Measurements from ENCODE around the gene SLC37A1.

Gene SLC37A1

DNA sequence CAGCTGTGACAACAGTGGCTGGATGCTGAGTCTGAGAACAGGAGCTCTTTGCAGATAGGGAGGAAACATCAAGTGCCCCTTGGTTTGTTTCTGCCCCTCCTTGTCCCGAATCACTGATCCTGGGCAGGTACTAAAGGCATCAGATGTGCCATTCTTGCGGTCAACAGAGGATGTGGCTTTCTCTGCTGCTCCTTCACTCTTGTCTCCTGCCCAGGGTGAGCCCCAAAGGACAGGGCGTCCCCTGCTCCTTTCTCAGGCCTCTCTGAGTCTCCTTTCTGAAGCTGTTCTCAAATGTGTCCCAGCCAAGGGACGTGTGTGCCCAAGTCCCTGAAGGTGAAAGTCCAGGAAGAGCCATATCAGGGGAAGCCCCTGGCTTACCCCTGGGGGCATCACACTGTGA lies 31.7 kb downstream of the SLC37A1 start:
- Histone ChIP-seq H3K27me3 (ENCODE audit: control insufficient read depth, insufficient read depth, low read length) (no peaks in the 10 kb centered on the region), H3K9ac (ENCODE audit: low read length) (no peak overlapping the region), H3K27ac (ENCODE audit: low read depth, low read length) (no peak overlapping the region), H3K4me3 (ENCODE audit: low read length) (no peak overlapping the region), H3K4me1 (ENCODE audit: control insufficient read depth, insufficient read depth, low read length) (no peaks in the 10 kb centered on the region), H3K36me3 (ENCODE audit: control insufficient read depth, insufficient read depth, low read length) (peaks cover 18% of the 10 kb centered on the region)

DNA sequence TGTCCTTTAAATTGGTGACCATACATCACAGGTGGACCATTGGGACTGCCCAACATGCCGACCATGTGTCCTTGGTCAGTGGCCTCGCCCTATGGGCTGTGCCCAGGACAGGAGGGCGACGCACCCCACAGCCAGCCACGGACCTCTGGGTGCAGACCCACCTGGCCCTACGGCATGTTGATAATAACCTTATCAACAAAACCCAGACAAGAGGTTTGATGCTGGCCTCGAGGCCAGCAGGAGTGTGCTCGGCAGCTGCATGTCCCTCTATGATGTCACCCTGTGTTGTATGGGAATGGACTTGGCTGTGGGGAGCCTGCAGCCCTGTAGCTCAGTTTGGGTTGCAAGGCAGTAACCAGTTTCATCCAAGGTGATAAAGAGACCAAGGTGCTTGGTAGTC lies 32.1 kb downstream of the SLC37A1 start:
- no peaks in the 10 kb centered on the region for H3K4me1 ChIP-seq (ENCODE audit: control insufficient read depth, insufficient read depth, low read length)
- H3K4me3 ChIP-seq (ENCODE audit: low read length), result no peak overlapping the region
- H3K36me3 ChIP-seq (ENCODE audit: control insufficient read depth, insufficient read depth, low read length), result peaks cover 18% of the 10 kb centered on the region
- no peaks in the 10 kb centered on the region for H3K27me3 ChIP-seq (ENCODE audit: control insufficient read depth, insufficient read depth, low read length)
- no peak overlapping the region for H3K9ac ChIP-seq (ENCODE audit: low read length)
- H3K27ac ChIP-seq (ENCODE audit: low read depth, low read length), result no peak overlapping the region

DNA sequence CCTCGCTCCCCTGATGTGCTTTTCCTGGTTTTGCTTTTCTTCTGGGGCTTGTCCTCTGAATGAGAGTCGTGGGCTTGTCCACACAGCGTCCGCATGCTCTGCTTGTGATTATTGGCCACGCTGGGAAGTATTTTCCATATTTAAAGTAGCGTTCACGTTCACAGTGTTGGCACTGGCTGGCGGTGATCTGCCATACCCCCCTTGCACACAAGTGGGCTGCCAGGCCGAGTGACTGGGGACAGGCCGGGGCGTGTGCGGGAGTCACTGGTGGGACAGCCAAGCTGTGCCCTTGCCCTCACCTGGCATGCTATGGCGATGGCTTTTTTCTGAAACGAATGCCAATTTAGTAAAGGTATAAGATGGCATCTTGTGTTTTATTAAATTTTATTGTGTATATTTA lies 32.8 kb downstream of the SLC37A1 start:
- Histone ChIP-seq H3K36me3 (ENCODE audit: control insufficient read depth, insufficient read depth, low read length) (peaks cover 18% of the 10 kb centered on the region), H3K27me3 (ENCODE audit: control insufficient read depth, insufficient read depth, low read length) (no peaks in the 10 kb centered on the region), H3K9ac (ENCODE audit: low read length) (no peak overlapping the region), H3K4me3 (ENCODE audit: low read length) (no peak overlapping the region), H3K27ac (ENCODE audit: low read depth, low read length) (no peak overlapping the region), H3K4me1 (ENCODE audit: control insufficient read depth, insufficient read depth, low read length) (no peaks in the 10 kb centered on the region)

DNA sequence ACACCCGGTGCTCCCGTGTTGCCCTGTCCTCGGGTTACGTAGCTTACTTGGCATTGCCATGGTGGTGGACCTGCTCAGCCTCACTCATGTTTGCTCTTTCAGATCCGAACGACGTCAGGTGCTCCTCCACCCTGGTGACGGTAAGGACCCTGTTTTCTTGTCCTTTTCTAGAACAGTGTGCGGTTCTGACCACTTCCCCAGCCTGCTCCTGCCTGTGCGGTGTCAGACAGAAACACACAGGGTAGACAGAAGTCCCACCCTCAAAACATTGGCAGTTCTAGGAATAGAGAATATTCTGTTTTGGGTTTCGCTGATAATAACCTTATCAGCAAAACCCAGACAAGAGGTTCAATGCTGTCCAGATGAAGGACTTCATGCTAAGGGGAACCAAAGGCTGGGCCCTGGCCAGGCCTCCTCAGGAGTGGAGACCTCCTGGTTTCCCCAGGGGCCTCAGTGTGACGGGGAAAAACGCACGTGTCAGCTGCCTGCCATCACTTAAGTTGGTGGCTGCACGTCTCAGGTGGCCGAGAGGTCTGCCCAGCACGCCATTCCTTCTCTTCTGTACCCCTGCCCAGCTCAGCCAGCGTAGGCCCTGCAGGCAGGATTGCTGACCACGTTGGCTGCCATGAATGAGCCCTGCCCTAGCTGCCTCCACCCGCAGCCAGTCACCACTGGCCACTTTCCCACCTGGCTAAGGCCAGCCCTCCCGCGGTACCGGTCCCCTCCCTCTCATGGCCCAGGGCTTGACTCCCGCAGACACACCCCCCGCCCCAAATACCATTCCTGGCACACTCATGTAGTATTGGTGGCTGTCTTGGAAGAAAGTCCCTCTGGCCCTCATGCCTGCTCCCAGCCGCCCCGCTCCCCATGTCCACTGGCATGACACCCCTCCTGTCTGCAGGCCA lies 33.6 kb downstream of the SLC37A1 start:
- H3K27ac ChIP-seq (ENCODE audit: low read depth, low read length), result no peak overlapping the region
- peaks cover 18% of the 10 kb centered on the region for H3K36me3 ChIP-seq (ENCODE audit: control insufficient read depth, insufficient read depth, low read length)
- no peak overlapping the region for H3K4me3 ChIP-seq (ENCODE audit: low read length)
- no peaks in the 10 kb centered on the region for H3K4me1 ChIP-seq (ENCODE audit: control insufficient read depth, insufficient read depth, low read length)
- H3K27me3 ChIP-seq (ENCODE audit: control insufficient read depth, insufficient read depth, low read length), result no peaks in the 10 kb centered on the region
- no peak overlapping the region for H3K9ac ChIP-seq (ENCODE audit: low read length)

DNA sequence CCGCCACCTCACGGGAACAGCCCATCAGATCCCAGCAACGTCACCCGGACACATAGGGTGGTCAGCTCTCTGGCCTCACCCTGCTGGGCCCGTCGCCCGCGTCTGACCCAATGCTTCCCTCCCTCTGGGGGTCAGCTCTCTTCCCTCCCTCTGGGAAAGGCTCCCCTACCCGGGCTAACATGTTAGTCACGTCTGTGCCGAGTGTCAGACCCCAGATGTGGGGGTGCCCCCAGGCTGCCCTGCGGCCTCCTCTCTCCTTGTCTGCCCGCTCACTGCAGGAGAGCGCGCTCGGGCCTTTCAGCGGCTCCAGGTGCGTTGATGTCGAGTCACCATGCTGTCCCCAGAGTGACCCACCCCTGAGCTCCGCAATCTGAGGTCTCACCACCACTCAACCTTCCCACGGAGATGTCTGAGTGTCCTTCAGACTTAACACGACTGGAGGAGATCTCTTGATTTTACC lies 34.3 kb downstream of the SLC37A1 start:
- no peak overlapping the region for H3K9ac ChIP-seq (ENCODE audit: low read length)
- H3K36me3 ChIP-seq (ENCODE audit: control insufficient read depth, insufficient read depth, low read length), result peaks cover 18% of the 10 kb centered on the region
- H3K4me3 ChIP-seq (ENCODE audit: low read length), result no peak overlapping the region
- no peaks in the 10 kb centered on the region for H3K4me1 ChIP-seq (ENCODE audit: control insufficient read depth, insufficient read depth, low read length)
- H3K27ac ChIP-seq (ENCODE audit: low read depth, low read length), result no peak overlapping the region
- no peaks in the 10 kb centered on the region for H3K27me3 ChIP-seq (ENCODE audit: control insufficient read depth, insufficient read depth, low read length)

DNA sequence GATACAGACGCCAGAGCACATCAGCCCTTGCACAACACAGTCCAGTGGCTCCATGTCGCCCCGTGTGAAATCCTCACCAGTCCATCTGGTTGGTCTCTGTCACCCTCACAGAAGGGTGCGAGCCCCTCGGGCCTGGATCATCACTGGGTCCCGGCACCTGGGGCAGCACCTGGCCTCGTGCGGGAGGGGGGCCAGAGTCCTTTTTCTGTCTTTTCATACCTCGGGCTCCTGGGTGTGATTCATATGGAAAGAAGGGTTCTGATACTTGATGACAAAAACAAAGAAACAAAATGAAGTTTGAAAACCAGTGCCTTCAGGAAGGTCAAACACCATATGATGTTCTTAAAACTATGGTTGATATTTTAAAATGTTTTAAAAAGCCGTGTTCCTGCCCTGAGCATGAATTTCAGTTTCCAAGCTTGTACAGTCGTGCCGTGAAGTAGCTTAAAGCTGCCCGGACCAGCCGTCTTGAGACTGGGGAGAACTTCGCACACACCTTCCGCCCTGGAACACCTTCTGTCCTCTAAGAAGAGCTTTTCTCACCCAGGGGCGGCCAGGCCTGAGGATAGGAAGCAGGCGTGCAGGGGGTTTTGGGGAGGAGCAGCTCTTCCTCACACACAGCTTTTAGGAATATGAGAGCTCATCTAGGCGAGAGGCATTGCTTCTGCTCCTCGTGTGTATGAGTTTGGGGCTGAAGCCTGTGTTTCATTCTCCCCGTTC lies 35.2 kb downstream of the SLC37A1 start:
- Histone ChIP-seq H3K4me1 (ENCODE audit: control insufficient read depth, insufficient read depth, low read length) (no peaks in the 10 kb centered on the region), H3K27ac (ENCODE audit: low read depth, low read length) (no peak overlapping the region), H3K36me3 (ENCODE audit: control insufficient read depth, insufficient read depth, low read length) (peaks cover 18% of the 10 kb centered on the region), H3K4me3 (ENCODE audit: low read length) (no peak overlapping the region), H3K9ac (ENCODE audit: low read length) (no peak overlapping the region), H3K27me3 (ENCODE audit: control insufficient read depth, insufficient read depth, low read length) (no peaks in the 10 kb centered on the region)

DNA sequence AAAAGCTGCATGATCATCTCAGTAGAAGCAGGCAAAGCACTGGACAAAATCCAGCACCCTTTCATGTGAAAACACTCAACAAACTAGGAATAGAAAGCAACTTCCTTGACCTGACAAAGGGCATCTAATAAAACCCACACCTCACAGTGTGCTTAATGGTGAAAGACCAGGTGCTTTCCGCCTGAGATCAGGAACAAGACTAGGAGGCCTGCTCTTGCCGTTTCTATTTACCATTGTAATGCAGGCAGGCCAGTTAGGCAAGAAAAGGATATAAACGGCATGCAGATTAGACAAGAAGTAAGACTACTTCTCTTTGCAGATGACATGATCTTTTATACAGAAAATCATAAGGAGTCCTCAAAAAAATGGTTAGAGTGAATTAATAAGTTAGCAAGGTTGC lies 37.2 kb downstream of the SLC37A1 start:
- Histone ChIP-seq H3K36me3 (ENCODE audit: control insufficient read depth, insufficient read depth, low read length) (peaks cover 19% of the 10 kb centered on the region), H3K27ac (ENCODE audit: low read depth, low read length) (no peak overlapping the region), H3K4me1 (ENCODE audit: control insufficient read depth, insufficient read depth, low read length) (no peaks in the 10 kb centered on the region), H3K9ac (ENCODE audit: low read length) (no peak overlapping the region), H3K27me3 (ENCODE audit: control insufficient read depth, insufficient read depth, low read length) (no peaks in the 10 kb centered on the region), H3K4me3 (ENCODE audit: low read length) (no peak overlapping the region)

DNA sequence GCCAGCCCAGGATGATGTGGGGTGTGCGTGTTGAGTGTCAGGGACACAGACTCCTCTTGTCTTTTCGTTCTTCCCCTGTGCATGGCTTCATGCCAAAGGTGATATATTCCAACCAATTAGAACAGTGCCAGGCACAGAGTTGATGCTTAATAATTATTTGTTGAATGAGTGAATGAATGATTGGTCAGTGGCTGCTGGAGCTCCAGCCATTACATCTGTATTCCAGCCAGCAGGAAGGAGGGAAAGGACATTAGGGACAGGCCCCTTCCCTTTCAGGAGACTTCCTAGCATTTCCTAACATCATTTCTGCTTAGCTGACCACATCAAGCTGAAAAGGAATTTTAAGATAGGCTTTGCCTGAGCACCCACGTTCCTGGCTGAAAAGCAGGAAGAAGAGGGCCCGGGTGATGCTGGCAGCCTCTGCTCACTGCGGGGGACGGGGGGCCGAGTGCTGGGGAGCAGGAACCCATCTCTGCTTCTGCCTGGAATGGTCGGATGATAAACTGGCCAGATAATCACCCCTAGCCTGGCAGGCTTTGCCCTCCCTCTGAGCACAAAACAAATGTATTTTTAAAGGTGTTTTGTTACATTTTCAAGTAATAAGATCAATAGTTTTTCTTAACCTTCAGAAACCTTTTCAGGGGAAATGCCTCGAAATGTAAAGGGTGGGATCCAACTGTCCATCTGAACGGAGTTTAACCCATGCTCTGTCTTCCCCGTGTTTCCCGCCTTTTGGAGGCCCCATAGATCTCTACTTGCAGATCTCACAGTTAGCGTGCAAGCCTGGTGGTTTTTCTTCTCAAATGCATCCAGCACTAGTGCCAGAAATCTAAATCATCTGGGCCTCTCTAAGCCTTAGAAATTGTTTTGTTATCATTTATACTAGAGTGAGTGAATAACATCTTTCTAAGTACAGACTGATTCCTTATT lies 39.0 kb downstream of the SLC37A1 start:
- H3K36me3 ChIP-seq (ENCODE audit: control insufficient read depth, insufficient read depth, low read length), result peaks cover 16% of the 10 kb centered on the region
- no peak overlapping the region for H3K4me3 ChIP-seq (ENCODE audit: low read length)
- H3K4me1 ChIP-seq (ENCODE audit: control insufficient read depth, insufficient read depth, low read length), result no peaks in the 10 kb centered on the region
- H3K27me3 ChIP-seq (ENCODE audit: control insufficient read depth, insufficient read depth, low read length), result no peaks in the 10 kb centered on the region
- H3K27ac ChIP-seq (ENCODE audit: low read depth, low read length), result no peak overlapping the region
- H3K9ac ChIP-seq (ENCODE audit: low read length), result no peak overlapping the region

DNA sequence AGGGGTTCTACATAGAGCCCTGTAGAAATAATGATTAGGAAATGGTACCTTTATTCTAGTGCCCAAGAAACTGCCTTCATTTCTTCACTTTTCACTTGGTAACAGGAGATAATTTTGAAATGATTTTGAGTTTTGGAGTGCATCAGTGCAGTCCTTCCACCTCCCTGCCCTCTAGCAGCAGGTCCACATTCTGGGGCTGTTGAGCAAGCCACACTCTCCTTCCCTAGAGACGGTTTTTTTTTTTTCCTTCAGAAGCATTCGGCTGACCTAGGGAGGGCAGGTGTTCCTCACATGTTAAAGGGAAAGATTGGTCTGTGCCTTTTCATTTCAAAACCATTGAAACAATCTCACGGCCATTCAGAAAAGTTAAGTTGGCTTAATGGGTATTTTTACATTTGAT lies 39.8 kb downstream of the SLC37A1 start:
- no peak overlapping the region for H3K4me3 ChIP-seq (ENCODE audit: low read length)
- peaks cover 16% of the 10 kb centered on the region for H3K36me3 ChIP-seq (ENCODE audit: control insufficient read depth, insufficient read depth, low read length)
- H3K27ac ChIP-seq (ENCODE audit: low read depth, low read length), result no peak overlapping the region
- H3K27me3 ChIP-seq (ENCODE audit: control insufficient read depth, insufficient read depth, low read length), result no peaks in the 10 kb centered on the region
- H3K4me1 ChIP-seq (ENCODE audit: control insufficient read depth, insufficient read depth, low read length), result no peaks in the 10 kb centered on the region
- no peak overlapping the region for H3K9ac ChIP-seq (ENCODE audit: low read length)

DNA sequence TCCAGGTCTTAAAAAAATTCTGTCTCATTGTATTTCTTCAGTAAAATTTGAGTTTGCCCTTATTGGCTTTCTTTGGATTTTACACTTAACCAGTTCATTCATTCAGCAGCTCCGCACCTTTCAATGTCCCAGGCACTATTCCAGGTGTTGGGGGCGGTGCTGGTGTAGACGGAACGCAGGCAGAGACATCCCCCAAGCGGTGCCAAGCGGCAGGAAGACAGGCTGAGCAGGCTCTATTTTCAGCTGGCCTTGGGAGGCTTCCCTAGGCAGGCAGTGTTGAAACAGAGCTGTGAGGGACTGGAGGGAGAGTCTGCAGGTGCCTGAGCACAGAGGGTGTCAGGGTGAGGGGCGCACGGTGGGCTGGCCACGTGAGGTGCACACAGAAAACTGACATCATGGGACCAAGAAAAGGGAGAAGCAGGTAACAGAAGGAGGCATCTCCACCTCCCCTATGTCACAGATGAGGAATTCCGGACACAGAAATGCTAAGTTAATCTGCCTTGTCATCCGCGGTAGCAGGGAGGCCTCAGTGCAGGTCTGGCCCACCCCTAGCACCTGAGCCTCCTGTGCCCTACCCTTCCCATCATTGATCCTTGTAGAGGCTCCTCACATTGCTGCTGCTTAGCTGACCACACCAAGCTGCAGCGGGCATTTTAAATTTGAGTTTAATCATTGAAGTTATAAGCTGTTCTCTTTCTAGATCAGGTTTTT lies 40.8 kb downstream of the SLC37A1 start:
- H3K27me3 ChIP-seq (ENCODE audit: control insufficient read depth, insufficient read depth, low read length), result no peaks in the 10 kb centered on the region
- no peaks in the 10 kb centered on the region for H3K4me1 ChIP-seq (ENCODE audit: control insufficient read depth, insufficient read depth, low read length)

DNA sequence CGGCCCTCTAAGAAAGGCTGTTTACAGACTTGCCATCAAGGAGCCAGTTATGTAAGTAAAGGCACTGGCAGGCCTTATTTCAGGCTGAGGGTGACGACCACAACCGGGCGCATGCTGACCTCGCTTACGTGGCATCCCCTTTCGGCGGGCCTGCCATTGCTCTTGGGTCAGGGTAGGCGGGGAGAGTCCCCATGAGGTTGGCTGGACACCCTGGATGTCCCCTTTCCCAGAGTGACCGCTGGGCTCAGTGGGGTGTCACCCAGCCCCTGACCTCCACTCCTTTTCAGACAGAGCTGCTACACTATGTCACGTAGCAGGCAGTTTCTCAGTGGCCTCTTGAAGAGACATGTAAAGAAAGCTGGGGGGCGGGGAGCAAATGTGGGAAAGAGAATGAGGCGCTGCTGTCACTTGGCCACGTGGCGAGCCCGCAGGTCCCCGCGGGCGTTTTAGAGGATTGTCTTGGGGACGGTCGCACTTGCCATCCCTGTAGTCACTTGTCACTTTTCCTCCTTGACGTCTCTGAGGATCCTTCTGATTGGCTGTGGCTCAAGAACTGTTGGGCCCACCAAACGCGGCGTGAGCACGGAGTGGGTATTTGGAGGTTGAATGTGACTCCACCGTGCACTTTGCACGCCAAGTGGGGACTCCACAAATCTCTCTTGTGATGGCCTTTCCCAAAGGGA lies 42.2 kb downstream of the SLC37A1 start:
- Histone ChIP-seq H3K9ac (ENCODE audit: low read length) (no peak overlapping the region), H3K27ac (ENCODE audit: low read depth, low read length) (no peak overlapping the region), H3K36me3 (ENCODE audit: control insufficient read depth, insufficient read depth, low read length) (peaks cover 12% of the 10 kb centered on the region), H3K4me1 (ENCODE audit: control insufficient read depth, insufficient read depth, low read length) (no peaks in the 10 kb centered on the region), H3K4me3 (ENCODE audit: low read length) (no peak overlapping the region), H3K27me3 (ENCODE audit: control insufficient read depth, insufficient read depth, low read length) (no peaks in the 10 kb centered on the region)

More for the DNA sequence above, 40.8 kb downstream of the SLC37A1 start:
- Histone ChIP-seq H3K9ac (ENCODE audit: low read length) (no peak overlapping the region), H3K27ac (ENCODE audit: low read depth, low read length) (no peak overlapping the region), H3K4me3 (ENCODE audit: low read length) (no peak overlapping the region), H3K36me3 (ENCODE audit: control insufficient read depth, insufficient read depth, low read length) (peaks cover 12% of the 10 kb centered on the region)
